IMR-90 (cell line): ENCODE results near the gene PABPC1L2B. TPM values are rescaled to one million over a fixed set of nuclear protein-coding genes. Genes with fewer than 3 reads are reported as not detected.
A peak's percentile ranks its signal among the peaks of the same experiment; 100 is the strongest.
"Not testable (repeated sequence)": the region's sequence is repeated elsewhere in the genome, so short reads cannot be mapped to it uniquely, and the experiment has no call there.

Experiments used
- ATAC-seq: fragments of 200-7000 bp; cut with Tn5 transposase; 2 replicates; pipeline ENCODE4 v1.9.1; 2020; ENCODE audit warnings: low read depth, mild to moderate bottlenecking, moderate library complexity
- BruUV-seq: library from RNA; stranded (reverse); fragments of 400-500 nt; replicated peaks from 2 replicates; lab custom pipeline; 2021; lab: Mats Ljungman, UMichigan
- CTCF ChIA-PET: fragments of 300-600 bp; formaldehyde crosslinking; extraction: SDS; loops from one replicate; lab custom pipeline; 2021; ENCODE audit warnings: antibody characterized with exemption; lab: Yijun Ruan, JAX
- POLR2A ChIA-PET: fragments of 300-600 bp; sonication (Branson Sonifier 250); formaldehyde crosslinking; loops from one replicate; lab custom pipeline; 2022; ENCODE audit warnings: antibody characterized with exemption; ENCODE audit not compliant: unreplicated experiment; lab: Charles Lee
- DNase-seq: peaks from one replicate; pipeline ENCODE4 v3.0.0; 2013
- H2AFZ ChIP-seq: replicated peaks from 2 replicates; pipeline ENCODE3; 2013; ENCODE audit warnings: low read length, mild to moderate bottlenecking; ENCODE audit not compliant: poor library complexity
- H2AK5ac ChIP-seq: 2 replicates; pipeline ENCODE4 v1.6.1; 2013; ENCODE audit warnings: low read depth, low read length, inconsistent platforms
- H2AK9ac ChIP-seq: replicated peaks from 2 replicates; pipeline ENCODE3; 2013; ENCODE audit warnings: mild to moderate bottlenecking, low read depth, low read length, moderate library complexity; ENCODE audit not compliant: poor library complexity
- H2BK120ac ChIP-seq: 2 replicates; pipeline ENCODE4 v1.6.1; 2013; ENCODE audit warnings: low read depth, low read length, inconsistent platforms
- H2BK15ac ChIP-seq: 3 replicates; pipeline ENCODE4 v1.6.1; 2013; ENCODE audit warnings: low read depth, low read length, inconsistent platforms
- H2BK20ac ChIP-seq: 2 replicates; pipeline ENCODE4 v1.6.1; 2013; ENCODE audit warnings: low read depth, mild to moderate bottlenecking, inconsistent platforms, low read length, moderate library complexity
- H2BK5ac ChIP-seq: 2 replicates; pipeline ENCODE4 v1.6.1; 2013; ENCODE audit warnings: mild to moderate bottlenecking, low read depth, low read length, inconsistent platforms; ENCODE audit not compliant: poor library complexity, severe bottlenecking
- H3K14ac ChIP-seq: replicated peaks from 2 replicates; pipeline ENCODE4 v1.6.1; 2013; ENCODE audit warnings: low read depth, low read length, inconsistent platforms
- H3K18ac ChIP-seq: 2 replicates; pipeline ENCODE4 v1.6.1; 2013; ENCODE audit warnings: low read depth, low read length, control low read depth
- H3K23ac ChIP-seq: 2 replicates; pipeline ENCODE4 v1.6.1; 2013; ENCODE audit warnings: low read depth, low read length, inconsistent platforms
- H3K27ac ChIP-seq: 2 replicates; pipeline ENCODE4 v1.5.1; 2013; ENCODE audit warnings: mild to moderate bottlenecking, control low read depth, low read length; ENCODE audit not compliant: insufficient read depth
- H3K27me3 ChIP-seq: 2 replicates; pipeline ENCODE4 v1.6.1; 2013; ENCODE audit warnings: low read length; ENCODE audit not compliant: control insufficient read depth, insufficient read depth
- H3K36me3 ChIP-seq: 2 replicates; pipeline ENCODE4 v1.6.1; 2013; ENCODE audit warnings: low read length, mixed read lengths; ENCODE audit not compliant: control insufficient read depth, insufficient read depth
- H3K4ac ChIP-seq: 2 replicates; pipeline ENCODE4 v1.6.1; 2013; ENCODE audit warnings: low read depth, low read length, inconsistent platforms
- H3K4me1 ChIP-seq: 2 replicates; pipeline ENCODE4 v1.6.1; 2013; ENCODE audit warnings: low read length, mixed read lengths; ENCODE audit not compliant: control insufficient read depth, insufficient read depth
- H3K4me2 ChIP-seq: 2 replicates; pipeline ENCODE4 v1.6.1; 2013; ENCODE audit warnings: low read depth, mild to moderate bottlenecking, control low read depth, low read length, moderate library complexity
- H3K4me3 ChIP-seq: 2 replicates; pipeline ENCODE4 v1.5.1; 2013; ENCODE audit warnings: low read depth, mild to moderate bottlenecking, control low read depth, low read length, moderate library complexity; ENCODE audit not compliant: insufficient read depth
- H3K56ac ChIP-seq: 2 replicates; pipeline ENCODE4 v1.6.1; 2013; ENCODE audit warnings: low read length, inconsistent platforms; ENCODE audit not compliant: insufficient read depth; ENCODE audit errors: extremely low read depth
- H3K79me1 ChIP-seq, 2 experiments: 2 replicates each; pipeline ENCODE4 v1.6.1; 2013; ENCODE audit warnings: low read length in 2 of 2, inconsistent platforms in 1 of 2, low read depth in 1 of 2
- H3K9ac ChIP-seq: 2 replicates; pipeline ENCODE4 v1.6.1; 2013; ENCODE audit warnings: low read depth, low read length, control low read depth
- H3K9me1 ChIP-seq: 2 replicates; pipeline ENCODE4 v1.6.1; 2013; ENCODE audit warnings: low read length, inconsistent platforms; ENCODE audit not compliant: insufficient read depth
- H3K9me3 ChIP-seq: 2 replicates; pipeline ENCODE4 v1.6.1; 2013; ENCODE audit warnings: low read length; ENCODE audit not compliant: control insufficient read depth, insufficient read depth
- H4K20me1 ChIP-seq: 2 replicates; pipeline ENCODE4 v1.6.1; 2013; ENCODE audit warnings: low read length, inconsistent platforms; ENCODE audit not compliant: insufficient read depth
- H4K5ac ChIP-seq: 2 replicates; pipeline ENCODE4 v1.6.1; 2013; ENCODE audit warnings: mild to moderate bottlenecking, low read depth, low read length, control low read depth
- H4K8ac ChIP-seq, 2 experiments: 2 replicates each; pipeline ENCODE4 v1.6.1; 2013; ENCODE audit warnings: low read depth in 2 of 2, low read length in 2 of 2, control low read depth in 1 of 2, inconsistent platforms in 1 of 2
- H4K91ac ChIP-seq: 2 replicates; pipeline ENCODE4 v1.6.1; 2013; ENCODE audit warnings: low read depth, low read length, inconsistent platforms; ENCODE audit not compliant: insufficient read depth
- WGBS, 2 experiments: methylation state at CpG; one replicate each; pipeline versions ENCODE4 v1.1.5 to v1.1.7; 2013; ENCODE audit warnings: missing lambda C conversion rate in 2 of 2; ENCODE audit not compliant: insufficient read length in 1 of 2; ENCODE audit errors: extremely low coverage in 2 of 2; 5-methylcytosine and 5-hydroxymethylcytosine counted together
- dilution Hi-C: fragments of 300-500 bp; cut with HindIII; formaldehyde crosslinking; loops from one replicate; pipeline ENCODE4 v1.14.3; 2018; ENCODE audit warnings: low sequenced_read_pairs; ENCODE audit not compliant: unreplicated experiment
- in situ Hi-C: fragments of 300-500 bp; cut with MboI; formaldehyde crosslinking; loops from 3 replicates; pipeline ENCODE4 v1.14.3; 2019; ENCODE audit warnings: low sequenced_read_pairs, inconsistent platforms, mixed read lengths
- intact Hi-C: fragments of 100-400 bp; cut with micrococcal nuclease; formaldehyde crosslinking; loops from 2 replicates; pipeline ENCODE4 v1.10.0; 2022
- polyA plus RNA-seq, 3 experiments: library from polyadenylated mRNA; depleted of rRNA; stranded (reverse); fragments of >200 nt; gene quantifications; 2 replicates each; pipeline ENCODE4 v1.2.3, GENCODE V29; 2012; ENCODE audit warnings: low replicate concordance in 1 of 3
- total RNA-seq: library from RNA; depleted of rRNA; stranded (reverse); fragments of >200 nt; gene quantifications from 2 replicates; pipeline ENCODE4 v1.2.3, GENCODE V29; 2012

The PABPC1L2B gene
- total and polyA plus RNA-seq, 2 of the 4 experiments (the other 2 are of a cell fraction): not detected

DNA sequence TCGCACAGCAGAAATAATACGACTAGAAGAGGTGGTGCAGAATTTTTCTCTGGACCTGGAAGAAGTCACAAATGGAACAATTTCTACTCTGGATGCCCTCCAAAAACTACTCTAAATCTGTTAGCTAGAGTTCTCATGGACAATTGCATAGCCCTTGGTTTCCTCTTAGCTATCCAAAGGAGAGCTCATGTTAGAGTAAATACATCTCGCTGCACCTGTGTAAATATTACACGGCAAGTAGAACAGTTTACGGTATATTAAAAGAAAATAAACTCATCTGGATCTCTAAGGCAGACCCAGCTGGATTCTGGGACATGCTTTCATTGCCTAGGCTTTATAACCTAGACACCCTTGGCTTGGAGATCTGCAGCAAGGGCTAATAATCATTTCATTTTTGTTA is 30.9 kb upstream of the PABPC1L2B start:
- H3K9me3 ChIP-seq, H2AFZ ChIP-seq, H3K27me3 ChIP-seq, intact Hi-C loops, CTCF ChIA-PET, POLR2A ChIA-PET, H3K23ac ChIP-seq, H3K4me1 ChIP-seq, DNase-seq, H3K27ac ChIP-seq, H3K9me1 ChIP-seq, H4K91ac ChIP-seq, in situ Hi-C loops, H2BK15ac ChIP-seq, H2BK20ac ChIP-seq, H4K5ac ChIP-seq, dilution Hi-C loops, ATAC-seq, H2AK9ac ChIP-seq, H3K56ac ChIP-seq, H4K20me1 ChIP-seq, H3K4ac ChIP-seq, H3K18ac ChIP-seq, H3K14ac ChIP-seq, H3K79me1 ChIP-seq, H2BK5ac ChIP-seq, H2BK120ac ChIP-seq, H3K4me3 ChIP-seq, H2AK5ac ChIP-seq, BruUV-seq, H3K4me2 ChIP-seq, H4K8ac ChIP-seq, H3K36me3 ChIP-seq, H3K9ac ChIP-seq: not testable (repeated sequence)
- no CpG with 5 or more reads among the region's 5 CpGs for WGBS, 2 experiments

DNA sequence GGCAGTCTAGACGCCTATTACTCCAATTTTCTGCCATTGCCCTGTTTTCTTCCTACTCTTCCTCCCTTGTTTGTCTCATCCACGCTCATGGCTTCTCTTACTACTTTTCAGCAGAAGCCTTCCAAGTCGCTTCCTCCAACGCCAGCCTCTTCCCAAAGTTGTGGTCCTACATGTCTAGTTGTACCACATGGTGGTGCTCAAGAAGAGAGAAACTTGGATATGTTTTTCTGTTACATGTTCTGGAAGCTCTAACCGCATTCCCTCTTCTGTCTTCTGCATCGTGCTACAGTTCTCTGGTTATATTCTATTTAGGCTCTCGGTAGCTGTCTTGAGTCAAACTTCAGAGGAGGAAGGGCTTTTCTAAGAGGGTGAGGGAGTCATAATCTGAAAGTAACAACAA is 27.9 kb upstream of the PABPC1L2B start:
- H3K4ac ChIP-seq, in situ Hi-C loops, H3K4me1 ChIP-seq, H4K5ac ChIP-seq, H3K79me1 ChIP-seq, intact Hi-C loops, POLR2A ChIA-PET, H3K9ac ChIP-seq, H3K36me3 ChIP-seq, BruUV-seq, H4K91ac ChIP-seq, H2AK9ac ChIP-seq, H3K18ac ChIP-seq, DNase-seq, H2BK5ac ChIP-seq, H3K56ac ChIP-seq, H2BK15ac ChIP-seq, H4K8ac ChIP-seq, H2BK120ac ChIP-seq, H3K27ac ChIP-seq, H3K4me3 ChIP-seq, CTCF ChIA-PET, H3K4me2 ChIP-seq, H3K9me3 ChIP-seq, dilution Hi-C loops, H2AFZ ChIP-seq, H3K14ac ChIP-seq, H3K9me1 ChIP-seq, H2BK20ac ChIP-seq, H3K23ac ChIP-seq, H3K27me3 ChIP-seq, H2AK5ac ChIP-seq, H4K20me1 ChIP-seq: not testable (repeated sequence)
- WGBS, 2 experiments: no CpG with 5 or more reads among the region's 7 CpGs
- peak; percentile 29; the same call in 1 of the 2 replicates for ATAC-seq
